GM06990 (cell line): Measurements from ENCODE around the gene C22orf39.

ENCODE experiments used
- DNase-seq: peaks from one replicate; pipeline ENCODE4 v3.0.0-alpha.2; 2011; ENCODE audit not compliant: insufficient read length; ENCODE audit errors: extremely low read depth
- H3K27me3 ChIP-seq: replicated peaks from 2 replicates; pipeline ENCODE4 v1.6.0; 2011; ENCODE audit warnings: low read length; ENCODE audit not compliant: control insufficient read depth, insufficient read depth
- H3K36me3 ChIP-seq: 2 replicates; pipeline ENCODE4 v1.5.1; 2011; ENCODE audit warnings: low read length; ENCODE audit not compliant: control insufficient read depth, insufficient read depth
- H3K4me3 ChIP-seq: replicated peaks from 2 replicates; pipeline ENCODE4 v1.5.1; 2011; ENCODE audit warnings: low read depth, mild to moderate bottlenecking, control low read depth, low read length
- TF ChIP-seq, protein P1 (sequence below): IDR thresholded peaks from 2 replicates; pipeline ENCODE4 v1.5.1; 2011; ENCODE audit warnings: low read length, control low read depth, mild to moderate bottlenecking, inconsistent platforms; ENCODE audit not compliant: insufficient read depth, poor library complexity, severe bottlenecking

Gene C22orf39

DNA sequence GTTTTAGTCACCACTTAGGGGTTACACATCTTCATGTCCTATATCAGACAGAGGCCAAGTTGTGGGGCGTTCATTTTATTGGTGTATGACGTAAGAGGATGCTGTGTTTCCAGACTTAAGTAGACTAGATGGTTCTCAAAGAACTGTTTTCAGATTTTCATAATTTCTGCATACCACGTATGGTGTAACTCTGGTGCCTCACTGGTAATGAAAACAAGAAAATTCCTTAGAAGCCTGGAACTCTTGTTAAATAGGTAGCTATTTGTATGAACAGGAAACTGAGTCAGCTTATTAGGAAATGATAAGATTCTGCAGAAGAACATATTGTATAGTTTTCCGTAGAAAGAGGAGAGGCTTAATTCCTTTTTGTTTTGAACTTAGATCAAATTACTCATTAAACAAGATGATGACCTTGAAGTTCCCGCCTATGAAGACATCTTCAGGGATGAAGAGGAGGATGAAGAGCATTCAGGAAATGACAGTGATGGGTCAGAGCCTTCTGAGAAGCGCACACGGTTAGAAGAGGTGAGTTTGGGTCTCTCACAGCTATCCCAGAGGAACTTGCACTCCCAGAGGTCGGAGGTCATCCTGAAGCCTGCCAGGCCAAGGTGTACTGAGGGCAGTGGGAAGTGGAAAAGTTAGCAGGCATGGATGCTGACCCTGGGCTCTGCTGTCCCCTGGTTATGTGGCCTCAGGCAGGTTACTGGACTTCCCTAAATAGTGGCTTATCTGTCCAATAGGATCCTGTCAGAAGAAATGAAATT is 36.2 kb upstream of the C22orf39 start:
- Histone ChIP-seq H3K4me3 (no peak overlapping the region), H3K27me3 (no peaks in the 10 kb centered on the region), H3K36me3 (peaks cover 5% of the 10 kb centered on the region)
- TF ChIP-seq, protein P1, sequence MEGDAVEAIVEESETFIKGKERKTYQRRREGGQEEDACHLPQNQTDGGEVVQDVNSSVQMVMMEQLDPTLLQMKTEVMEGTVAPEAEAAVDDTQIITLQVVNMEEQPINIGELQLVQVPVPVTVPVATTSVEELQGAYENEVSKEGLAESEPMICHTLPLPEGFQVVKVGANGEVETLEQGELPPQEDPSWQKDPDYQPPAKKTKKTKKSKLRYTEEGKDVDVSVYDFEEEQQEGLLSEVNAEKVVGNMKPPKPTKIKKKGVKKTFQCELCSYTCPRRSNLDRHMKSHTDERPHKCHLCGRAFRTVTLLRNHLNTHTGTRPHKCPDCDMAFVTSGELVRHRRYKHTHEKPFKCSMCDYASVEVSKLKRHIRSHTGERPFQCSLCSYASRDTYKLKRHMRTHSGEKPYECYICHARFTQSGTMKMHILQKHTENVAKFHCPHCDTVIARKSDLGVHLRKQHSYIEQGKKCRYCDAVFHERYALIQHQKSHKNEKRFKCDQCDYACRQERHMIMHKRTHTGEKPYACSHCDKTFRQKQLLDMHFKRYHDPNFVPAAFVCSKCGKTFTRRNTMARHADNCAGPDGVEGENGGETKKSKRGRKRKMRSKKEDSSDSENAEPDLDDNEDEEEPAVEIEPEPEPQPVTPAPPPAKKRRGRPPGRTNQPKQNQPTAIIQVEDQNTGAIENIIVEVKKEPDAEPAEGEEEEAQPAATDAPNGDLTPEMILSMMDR: no peak
- no peak for DNase-seq

DNA sequence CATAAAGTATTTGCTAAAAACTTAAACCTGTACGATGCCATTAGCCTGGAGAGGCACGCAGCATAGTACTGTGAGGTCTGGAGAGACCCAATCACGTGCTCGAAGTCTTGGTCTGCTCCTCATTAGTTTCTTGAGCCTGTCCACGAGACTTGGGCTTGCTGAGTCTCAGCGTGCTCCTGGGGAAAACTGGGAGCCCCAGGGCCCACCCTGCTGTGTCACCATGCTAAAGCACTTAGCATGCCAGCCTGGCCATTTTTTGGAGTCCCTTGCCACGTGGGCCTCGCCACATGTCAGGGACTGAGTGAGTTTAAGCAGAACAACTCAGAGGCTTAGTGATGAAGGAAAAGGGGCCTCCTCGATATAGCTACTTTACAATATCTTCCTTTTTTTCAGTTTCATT is 34.8 kb upstream of the C22orf39 start:
- no peak for DNase-seq
- TF ChIP-seq, protein P1: no peak
- peaks cover 5% of the 10 kb centered on the region for H3K36me3 ChIP-seq
- no peaks in the 10 kb centered on the region for H3K27me3 ChIP-seq
- no peak overlapping the region for H3K4me3 ChIP-seq

DNA sequence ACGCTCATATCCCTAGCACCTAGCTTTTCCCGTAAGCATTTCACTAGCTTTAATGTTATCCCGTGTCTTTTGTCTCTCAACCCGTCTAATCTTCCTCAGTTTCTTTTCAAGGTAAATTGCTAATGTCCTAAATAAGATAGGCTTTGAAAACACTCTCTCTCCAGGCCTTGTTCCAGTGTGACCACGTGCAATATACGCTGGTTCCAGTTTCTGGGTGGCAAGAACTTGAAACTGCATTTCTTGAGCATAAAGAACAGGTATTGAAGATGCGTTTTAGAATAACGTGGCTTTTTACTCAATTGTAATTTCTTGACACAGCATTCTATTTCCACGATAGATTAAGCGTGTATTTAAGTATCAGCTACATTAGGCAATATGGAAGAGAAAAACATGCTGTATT is 33.3 kb upstream of the C22orf39 start:
- peak overlapping the region; percentile 89 for H3K4me3 ChIP-seq
- TF ChIP-seq, protein P1: no peak
- DNase-seq: no peak
- peaks cover 7% of the 10 kb centered on the region for H3K36me3 ChIP-seq
- no peaks in the 10 kb centered on the region for H3K27me3 ChIP-seq

DNA sequence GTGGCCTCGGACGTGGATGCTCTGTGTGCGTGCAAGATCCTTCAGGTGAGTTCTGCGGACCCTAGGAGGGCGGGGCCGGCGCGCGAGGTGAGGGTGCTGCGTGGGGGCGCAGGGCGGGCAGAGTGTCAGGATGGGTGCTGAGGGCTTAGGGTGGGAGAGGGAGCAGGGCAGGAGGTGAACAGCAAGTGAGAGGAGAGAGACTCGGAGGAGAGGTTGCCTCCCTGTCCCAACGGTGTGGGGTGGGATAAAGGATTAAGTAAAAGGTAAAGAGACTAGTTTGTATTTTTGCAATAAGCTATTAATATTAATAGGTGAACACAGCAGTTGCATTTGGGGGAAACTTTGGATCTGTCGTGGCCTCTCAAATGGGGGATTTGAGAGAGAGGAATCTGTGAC is 32.7 kb upstream of the C22orf39 start:
- H3K36me3 ChIP-seq: peaks cover 7% of the 10 kb centered on the region
- TF ChIP-seq, protein P1: no peak
- peak overlapping the region; percentile 89 for H3K4me3 ChIP-seq
- no peaks in the 10 kb centered on the region for H3K27me3 ChIP-seq
- DNase-seq: no peak

DNA sequence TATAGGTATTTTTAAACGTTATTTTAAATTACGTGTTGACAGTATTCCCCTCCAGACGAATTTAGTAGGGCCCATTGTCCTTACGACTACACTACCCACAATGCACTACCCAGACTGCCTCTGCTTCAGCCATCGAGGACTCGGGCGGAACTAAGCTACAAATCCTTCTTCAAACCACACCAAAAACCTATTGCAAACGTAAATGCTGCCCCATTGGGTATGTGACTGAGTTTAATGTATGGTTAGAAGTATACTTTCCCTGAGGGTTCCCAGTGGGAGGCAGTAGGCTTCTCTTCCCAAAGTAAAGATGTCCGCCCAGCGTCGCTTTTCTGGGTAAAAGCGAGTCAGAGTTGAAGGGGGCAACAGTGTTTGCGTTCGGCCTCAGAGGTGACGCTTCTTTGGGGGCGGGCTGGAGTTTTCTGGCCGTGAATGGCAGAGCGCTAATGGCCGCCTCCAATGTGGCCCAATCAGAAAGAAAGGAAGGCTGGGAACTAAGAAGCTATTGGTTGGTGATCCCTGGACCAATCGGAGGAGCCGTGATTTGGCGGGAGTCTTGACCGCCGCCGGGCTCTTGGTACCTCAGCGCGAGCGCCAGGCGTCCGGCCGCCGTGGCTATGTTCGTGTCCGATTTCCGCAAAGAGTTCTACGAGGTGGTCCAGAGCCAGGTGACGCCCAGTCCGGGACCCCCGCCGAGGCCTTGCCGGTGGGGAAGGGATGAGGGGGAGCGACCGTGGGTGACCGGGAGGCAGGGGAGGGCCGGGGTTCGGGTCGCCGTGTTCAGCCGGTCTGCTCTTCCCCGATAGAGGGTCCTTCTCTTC is 32.1 kb upstream of the C22orf39 start, which contains the start of gene CDC45:
CDC45 (plus strand) TSS at position 566 of the 818 bp plus-strand sequence; CDS start at position 615, 49 bp downstream.
- Histone ChIP-seq H3K4me3 (peak within 1 kb of the TSS; percentile 89), H3K36me3 (peaks cover 7% of the 10 kb centered on the region), H3K27me3 (no peaks in the 10 kb centered on the region)
- DNase-seq: peak; percentile 92
- TF ChIP-seq, protein P1: no peak
